ENCODE data around the gene ALDH8A1. TPM values are rescaled to one million over a fixed set of nuclear protein-coding genes. Genes with fewer than 3 reads are reported as not detected.
A peak's percentile ranks its signal among the peaks of the same experiment; 100 is the strongest.

The ALDH8A1 gene
- total and polyA plus RNA-seq, 7 donors: 0.13 to 0.97 (median 0.47) TPM; not detected in 1

GRCh38 chr6:134932535-134933470, 17.1 kb downstream of the ALDH8A1 start:
- WGBS, 3 donors: 88 to 92% (median 92%) methylated on average over 11 of the region's 11 CpGs
- peaks cover 0 to 22% of the 10 kb centered on the region in 2 donors for H3K36me3 ChIP-seq (ENCODE audit: insufficient read depth in 1 of 2, low read depth in 1 of 2)
- no peaks in the 10 kb centered on the region for H3K4me1 ChIP-seq
- no peak overlapping the region for H3K4me3 ChIP-seq
- no peaks in the 10 kb centered on the region for H3K27me3 ChIP-seq (ENCODE audit: insufficient read depth in 3 of 3, low read length in 2 of 3)
- no peak for TF ChIP-seq CTCF (IDR thresholded peaks at IDR 0.05)
- no peak overlapping the region for H3K27ac ChIP-seq
- intact Hi-C loops (cut with DNase I): no loop called here
- no peaks in the 10 kb centered on the region for H3K9me3 ChIP-seq
- ATAC-seq (no peak), DNase-seq (no peak)

- no peak for DNase-seq
- Histone ChIP-seq H3K27ac (no peak overlapping the region), H3K36me3 (ENCODE audit: insufficient read depth in 1 of 2, low read depth in 1 of 2) (peaks cover 0 to 22% of the 10 kb centered on the region in 2 donors), H3K9me3 (no peaks in the 10 kb centered on the region), H3K4me3 (no peak overlapping the region), H3K4me1 (no peaks in the 10 kb centered on the region), H3K27me3 (ENCODE audit: insufficient read depth in 3 of 3, low read length in 2 of 3) (no peaks in the 10 kb centered on the region)
- intact Hi-C loops (cut with DNase I): no loop called here
- 60 to 66% (median 63%) methylated on average over 5 of the region's 5 CpGs for WGBS, 3 donors
- ATAC-seq: no peak
- TF ChIP-seq CTCF (IDR thresholded peaks at IDR 0.05): no peak
Observed at GRCh38 chr6:134932098-134932497, 17.8 kb downstream of the ALDH8A1 start.

- DNase-seq: no peak
- 95 to 97% (median 96%) methylated on average over 6 of the region's 6 CpGs for WGBS, 3 donors
- Histone ChIP-seq H3K36me3 (ENCODE audit: insufficient read depth in 1 of 2, low read depth in 1 of 2) (peaks cover 0 to 21% of the 10 kb centered on the region in 2 donors), H3K4me3 (no peak overlapping the region), H3K9me3 (no peaks in the 10 kb centered on the region), H3K27me3 (ENCODE audit: insufficient read depth in 3 of 3, low read length in 2 of 3) (no peaks in the 10 kb centered on the region), H3K4me1 (no peaks in the 10 kb centered on the region), H3K27ac (no peak overlapping the region)
- TF ChIP-seq CTCF (IDR thresholded peaks at IDR 0.05): no peak
- intact Hi-C loops (cut with DNase I): no loop called here
- no peak for ATAC-seq
Observed at GRCh38 chr6:134930463-134930862, 19.4 kb downstream of the ALDH8A1 start.

- Histone ChIP-seq H3K27me3 (ENCODE audit: insufficient read depth in 3 of 3, low read length in 2 of 3) (no peaks in the 10 kb centered on the region), H3K4me1 (no peaks in the 10 kb centered on the region), H3K27ac (no peak overlapping the region), H3K4me3 (no peak overlapping the region), H3K36me3 (ENCODE audit: insufficient read depth in 1 of 2, low read depth in 1 of 2) (peaks cover 0 to 13% of the 10 kb centered on the region in 2 donors), H3K9me3 (no peaks in the 10 kb centered on the region)
- WGBS, 3 donors: 73 to 85% (median 77%) methylated on average over 6 of the region's 6 CpGs
- TF ChIP-seq CTCF (IDR thresholded peaks at IDR 0.05): no peak
- DNase-seq (no peak), ATAC-seq (peak in 3 of 4 donors; percentile 62 to 75 (median 75))
- intact Hi-C loops (cut with DNase I): no loop called here
Observed at GRCh38 chr6:134928151-134928900, 21.6 kb downstream of the ALDH8A1 start.

All from psoas muscle (tissue), 8 donors.